ENCODE measurements around the gene NRDC. TPM values are rescaled to one million over a fixed set of nuclear protein-coding genes. Genes with fewer than 3 reads are reported as not detected.

Gene NRDC, protein sequence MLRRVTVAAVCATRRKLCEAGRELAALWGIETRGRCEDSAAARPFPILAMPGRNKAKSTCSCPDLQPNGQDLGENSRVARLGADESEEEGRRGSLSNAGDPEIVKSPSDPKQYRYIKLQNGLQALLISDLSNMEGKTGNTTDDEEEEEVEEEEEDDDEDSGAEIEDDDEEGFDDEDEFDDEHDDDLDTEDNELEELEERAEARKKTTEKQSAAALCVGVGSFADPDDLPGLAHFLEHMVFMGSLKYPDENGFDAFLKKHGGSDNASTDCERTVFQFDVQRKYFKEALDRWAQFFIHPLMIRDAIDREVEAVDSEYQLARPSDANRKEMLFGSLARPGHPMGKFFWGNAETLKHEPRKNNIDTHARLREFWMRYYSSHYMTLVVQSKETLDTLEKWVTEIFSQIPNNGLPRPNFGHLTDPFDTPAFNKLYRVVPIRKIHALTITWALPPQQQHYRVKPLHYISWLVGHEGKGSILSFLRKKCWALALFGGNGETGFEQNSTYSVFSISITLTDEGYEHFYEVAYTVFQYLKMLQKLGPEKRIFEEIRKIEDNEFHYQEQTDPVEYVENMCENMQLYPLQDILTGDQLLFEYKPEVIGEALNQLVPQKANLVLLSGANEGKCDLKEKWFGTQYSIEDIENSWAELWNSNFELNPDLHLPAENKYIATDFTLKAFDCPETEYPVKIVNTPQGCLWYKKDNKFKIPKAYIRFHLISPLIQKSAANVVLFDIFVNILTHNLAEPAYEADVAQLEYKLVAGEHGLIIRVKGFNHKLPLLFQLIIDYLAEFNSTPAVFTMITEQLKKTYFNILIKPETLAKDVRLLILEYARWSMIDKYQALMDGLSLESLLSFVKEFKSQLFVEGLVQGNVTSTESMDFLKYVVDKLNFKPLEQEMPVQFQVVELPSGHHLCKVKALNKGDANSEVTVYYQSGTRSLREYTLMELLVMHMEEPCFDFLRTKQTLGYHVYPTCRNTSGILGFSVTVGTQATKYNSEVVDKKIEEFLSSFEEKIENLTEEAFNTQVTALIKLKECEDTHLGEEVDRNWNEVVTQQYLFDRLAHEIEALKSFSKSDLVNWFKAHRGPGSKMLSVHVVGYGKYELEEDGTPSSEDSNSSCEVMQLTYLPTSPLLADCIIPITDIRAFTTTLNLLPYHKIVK
- total RNA-seq (2022) (168 and 176 TPM in 2 replicates), Bru-seq, nascent RNA (percentile 85 among the genes with signal in this experiment), BruChase-seq, experiment 1, labeled RNA remaining after a 6-hour chase (percentile 88 among the genes with signal in this experiment), BruChase-seq, experiment 2, labeled RNA remaining after a 2-hour chase (percentile 87 among the genes with signal in this experiment)
- long read RNA-seq, transcript NRDC-211 (2 exons, 1,020 nt), result minor isoform, 7 of 401 reads
- long read RNA-seq, transcript NRDC-201 (31 exons, 3,691 nt), result major isoform, 269 of 401 reads
- long read RNA-seq, transcript NRDC-202 (33 exons, 3,895 nt), result minor isoform, 22 of 401 reads
- long read RNA-seq, partial matches to known transcripts, result 43 of 401 reads
- long read RNA-seq, other reads (novel, unspliced or antisense), result 59 of 401 reads

DNA sequence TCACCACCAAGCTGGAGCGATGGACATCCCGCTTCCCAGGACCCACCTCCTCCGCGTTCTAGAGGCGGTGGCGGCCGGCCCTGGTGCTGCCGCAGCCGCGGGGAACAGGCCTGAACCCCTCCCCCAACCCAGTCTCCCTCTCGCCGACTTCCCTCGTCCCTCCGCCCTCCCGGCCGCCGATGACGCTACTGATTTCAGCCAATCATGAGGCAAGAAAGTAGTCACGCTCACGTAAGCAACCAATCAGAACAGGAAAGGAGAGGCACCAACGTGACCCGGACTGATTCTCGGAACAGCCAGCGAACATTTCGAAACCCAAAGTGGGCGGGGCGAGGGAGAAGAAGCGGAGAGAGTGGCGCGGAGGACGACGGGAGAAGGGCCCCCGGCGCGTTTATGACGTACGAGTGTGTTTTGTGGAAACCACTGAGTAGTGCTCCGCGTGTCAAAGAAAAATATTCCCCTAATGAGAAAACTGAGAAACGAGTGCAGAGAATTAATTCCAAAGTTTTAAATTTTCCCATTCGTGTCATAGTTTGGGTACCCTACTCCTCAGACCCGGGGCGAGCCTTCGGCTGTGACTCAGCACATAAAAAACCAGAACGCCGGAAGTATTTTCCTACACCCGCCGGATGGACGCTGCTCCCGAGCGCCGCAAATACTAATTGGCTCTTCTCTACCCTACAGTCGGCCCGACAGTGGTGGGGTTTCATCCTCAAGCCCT is at the start of gene NRDC:
Gene NRDC, minus strand, starts transcription at position 112 of the 721 bp plus-strand sequence. CDS start 112 bp downstream, outside the sequence.
- no peaks in the 10 kb centered on the region for H3K36me3 Mint-ChIP-seq (ENCODE audit: insufficient read depth, unreplicated experiment)
- H3K27ac Mint-ChIP-seq (ENCODE audit: low read depth, unreplicated experiment), result no peak within 1 kb of the TSS
- peaks cover 9% of the 10 kb centered on the region for H3K4me1 Mint-ChIP-seq (ENCODE audit: insufficient read depth, unreplicated experiment)
- ChIA-PET CTCF (interaction anchor here (0.6 to 2.1 kb wide), 7 partner anchors 9 to 1616 kb away, joined by 3 to 10 read pairs (median 3); no protein-coding TSS in a partner anchor), POLR2A (interaction anchor here (0.6 to 2.4 kb wide), 23 partner anchors 9 to 641 kb away, joined by 3 to 17 read pairs (median 3); partner anchors contain the start of gene KTI12)
- TF ChIP-seq, protein P1, sequence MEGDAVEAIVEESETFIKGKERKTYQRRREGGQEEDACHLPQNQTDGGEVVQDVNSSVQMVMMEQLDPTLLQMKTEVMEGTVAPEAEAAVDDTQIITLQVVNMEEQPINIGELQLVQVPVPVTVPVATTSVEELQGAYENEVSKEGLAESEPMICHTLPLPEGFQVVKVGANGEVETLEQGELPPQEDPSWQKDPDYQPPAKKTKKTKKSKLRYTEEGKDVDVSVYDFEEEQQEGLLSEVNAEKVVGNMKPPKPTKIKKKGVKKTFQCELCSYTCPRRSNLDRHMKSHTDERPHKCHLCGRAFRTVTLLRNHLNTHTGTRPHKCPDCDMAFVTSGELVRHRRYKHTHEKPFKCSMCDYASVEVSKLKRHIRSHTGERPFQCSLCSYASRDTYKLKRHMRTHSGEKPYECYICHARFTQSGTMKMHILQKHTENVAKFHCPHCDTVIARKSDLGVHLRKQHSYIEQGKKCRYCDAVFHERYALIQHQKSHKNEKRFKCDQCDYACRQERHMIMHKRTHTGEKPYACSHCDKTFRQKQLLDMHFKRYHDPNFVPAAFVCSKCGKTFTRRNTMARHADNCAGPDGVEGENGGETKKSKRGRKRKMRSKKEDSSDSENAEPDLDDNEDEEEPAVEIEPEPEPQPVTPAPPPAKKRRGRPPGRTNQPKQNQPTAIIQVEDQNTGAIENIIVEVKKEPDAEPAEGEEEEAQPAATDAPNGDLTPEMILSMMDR (IDR thresholded peaks at IDR 0.05; ENCODE audit: unreplicated experiment), result no peak
- peaks cover 15% of the 10 kb centered on the region for H3K27me3 Mint-ChIP-seq (ENCODE audit: insufficient read depth, unreplicated experiment)
- no peaks in the 10 kb centered on the region for H3K9me3 Mint-ChIP-seq (ENCODE audit: unreplicated experiment)
- intact Hi-C loops (cut with micrococcal nuclease), result no loop called here
- no peak within 1 kb of the TSS for H3K4me3 Mint-ChIP-seq (ENCODE audit: unreplicated experiment)
- no TSS peak for BruUV-seq (replicated peaks)
- peak; percentile 100 for DNase-seq (ENCODE audit: unreplicated experiment)

DNA sequence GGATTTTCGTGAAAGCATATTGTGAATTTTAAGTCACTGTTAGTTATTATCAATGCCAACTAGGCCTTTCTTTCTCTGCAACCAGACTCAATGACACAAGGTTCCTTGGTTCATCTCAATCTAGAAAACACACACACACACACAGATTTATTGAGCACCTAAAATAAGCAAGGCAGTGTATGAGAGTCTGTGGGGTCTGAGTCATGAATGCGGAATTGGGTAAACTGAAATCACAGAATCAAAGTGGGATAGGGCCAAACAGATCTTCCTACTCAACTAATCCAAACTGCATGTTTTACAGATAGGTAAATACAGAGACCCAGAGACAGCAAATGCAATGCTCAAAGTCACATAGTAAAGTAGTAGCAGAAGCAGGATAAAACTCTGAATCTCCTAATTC is 48.5 kb upstream of the NRDC start:
- intact Hi-C loops (cut with micrococcal nuclease), result no loop called here
- no peak for DNase-seq (ENCODE audit: unreplicated experiment)
- Mint-ChIP-seq H3K27me3 (ENCODE audit: insufficient read depth, unreplicated experiment) (no peaks in the 10 kb centered on the region), H3K4me1 (ENCODE audit: insufficient read depth, unreplicated experiment) (no peaks in the 10 kb centered on the region), H3K9me3 (ENCODE audit: unreplicated experiment) (no peaks in the 10 kb centered on the region), H3K36me3 (ENCODE audit: insufficient read depth, unreplicated experiment) (no peaks in the 10 kb centered on the region), H3K4me3 (ENCODE audit: unreplicated experiment) (no peak overlapping the region), H3K27ac (ENCODE audit: low read depth, unreplicated experiment) (no peak overlapping the region)
- no TSS peak for BruUV-seq (replicated peaks)
- ChIA-PET POLR2A (no interaction called here), CTCF (interaction anchor here (1.2 kb wide), 1 partner anchor 21 kb away, joined by 3 read pairs; no protein-coding TSS in a partner anchor)
- TF ChIP-seq, protein P1 (IDR thresholded peaks at IDR 0.05; ENCODE audit: unreplicated experiment), result no peak

DNA sequence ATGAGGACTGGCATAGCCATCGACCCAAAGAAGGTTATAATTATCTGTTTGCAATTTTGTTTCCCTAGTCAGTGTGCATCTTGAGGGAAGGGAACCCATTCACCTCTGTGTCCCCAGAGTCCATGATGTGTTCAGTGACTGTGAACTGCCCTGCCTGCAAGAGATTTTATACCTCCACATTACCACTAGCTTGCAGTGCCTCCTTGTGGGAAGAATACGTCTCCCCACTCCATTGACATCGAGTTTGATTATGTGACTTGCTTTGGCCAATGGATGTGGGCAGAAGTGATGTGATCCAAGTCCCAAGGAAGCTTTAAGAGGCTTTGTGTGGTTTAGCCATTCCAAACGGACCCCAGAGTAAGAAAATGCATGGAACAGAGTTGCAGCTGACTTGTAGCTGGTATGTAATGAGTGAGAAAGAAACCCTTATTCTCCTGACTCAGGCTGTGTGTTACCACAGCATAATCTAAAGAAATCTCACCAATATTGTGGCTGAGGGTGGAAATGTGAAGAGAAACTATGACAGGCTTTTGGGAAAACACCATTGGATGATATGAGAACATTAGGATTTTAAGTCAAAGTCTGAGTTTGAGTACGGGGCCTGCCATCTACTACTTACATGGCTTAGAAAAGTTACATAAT is 47.8 kb upstream of the NRDC start:
- no peaks in the 10 kb centered on the region for H3K4me1 Mint-ChIP-seq (ENCODE audit: insufficient read depth, unreplicated experiment)
- ChIA-PET POLR2A (interaction anchor here (0.6 kb wide), 1 partner anchor 81 kb away, joined by 3 read pairs; no protein-coding TSS in a partner anchor), CTCF (interaction anchor here (1.1 to 1.8 kb wide), 3 partner anchors 15 to 30 kb away, joined by 3 to 5 read pairs (median 3); no protein-coding TSS in a partner anchor)
- BruUV-seq (replicated peaks), result no TSS peak
- no peaks in the 10 kb centered on the region for H3K9me3 Mint-ChIP-seq (ENCODE audit: unreplicated experiment)
- peak; percentile 67 for DNase-seq (ENCODE audit: unreplicated experiment)
- H3K4me3 Mint-ChIP-seq (ENCODE audit: unreplicated experiment), result no peak overlapping the region
- no peaks in the 10 kb centered on the region for H3K27me3 Mint-ChIP-seq (ENCODE audit: insufficient read depth, unreplicated experiment)
- H3K36me3 Mint-ChIP-seq (ENCODE audit: insufficient read depth, unreplicated experiment), result no peaks in the 10 kb centered on the region
- TF ChIP-seq, protein P1 (IDR thresholded peaks at IDR 0.05; ENCODE audit: unreplicated experiment), result no peak
- H3K27ac Mint-ChIP-seq (ENCODE audit: low read depth, unreplicated experiment), result no peak overlapping the region
- intact Hi-C loops (cut with micrococcal nuclease), result loop anchor here (1.0 kb wide), 1 partner anchor 28 kb away; no protein-coding TSS in a partner anchor
